GM21526 (cell line): ENCODE measurements around the gene MPV17L2.
"Not testable (repeated sequence)": the region's sequence is repeated elsewhere in the genome, so short reads cannot be mapped to it uniquely, and the experiment has no call there.

ENCODE experiments used
- ATAC-seq: cut with Tn5 transposase; IDR thresholded peaks from one replicate; pipeline ENCODE4 v1.9.1; 2021; ENCODE audit warnings: moderate library complexity; ENCODE audit not compliant: unreplicated experiment, low FRiP score

The MPV17L2 gene

DNA sequence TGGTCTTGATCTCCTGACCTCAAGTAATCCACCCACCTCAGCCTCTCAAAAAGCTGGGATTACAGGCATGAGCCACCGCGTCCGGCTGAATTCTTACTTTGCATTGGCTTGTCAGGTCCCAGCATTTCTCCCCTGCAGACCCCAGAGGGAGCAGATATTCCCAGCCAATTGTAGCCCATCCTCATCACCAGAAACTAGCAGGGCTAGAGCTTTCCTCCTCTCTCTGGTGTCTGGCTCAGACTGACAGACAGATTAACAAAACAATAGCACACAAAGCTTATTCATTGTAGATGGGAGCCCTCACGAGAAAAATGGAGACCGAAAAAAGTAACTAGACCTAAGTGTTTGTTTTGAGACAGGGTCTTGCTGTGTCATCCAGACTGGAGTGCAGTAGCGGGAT, 7.5 kb upstream of the MPV17L2 start:
- ATAC-seq, result no peak

DNA sequence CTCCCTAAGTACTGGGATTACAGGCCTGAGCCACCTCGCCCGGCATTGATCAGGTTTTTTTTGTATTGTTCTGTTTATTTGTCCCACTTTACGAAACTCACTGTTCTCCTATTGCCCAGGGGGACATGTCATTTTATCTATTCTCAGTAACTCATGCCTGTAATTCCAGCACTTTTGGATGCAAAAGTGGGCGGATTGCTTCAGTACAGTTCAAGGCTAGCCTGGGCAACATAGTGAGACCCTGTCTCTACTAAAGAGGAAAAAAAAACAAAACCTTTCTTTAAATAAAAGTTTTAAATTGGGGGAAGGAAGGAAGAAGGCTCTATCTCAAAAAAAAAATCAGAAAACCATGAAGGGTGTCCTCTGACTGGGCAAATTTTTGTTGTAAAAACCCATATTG, 2.7 kb upstream of the MPV17L2 start:
- ATAC-seq, result no peak

DNA sequence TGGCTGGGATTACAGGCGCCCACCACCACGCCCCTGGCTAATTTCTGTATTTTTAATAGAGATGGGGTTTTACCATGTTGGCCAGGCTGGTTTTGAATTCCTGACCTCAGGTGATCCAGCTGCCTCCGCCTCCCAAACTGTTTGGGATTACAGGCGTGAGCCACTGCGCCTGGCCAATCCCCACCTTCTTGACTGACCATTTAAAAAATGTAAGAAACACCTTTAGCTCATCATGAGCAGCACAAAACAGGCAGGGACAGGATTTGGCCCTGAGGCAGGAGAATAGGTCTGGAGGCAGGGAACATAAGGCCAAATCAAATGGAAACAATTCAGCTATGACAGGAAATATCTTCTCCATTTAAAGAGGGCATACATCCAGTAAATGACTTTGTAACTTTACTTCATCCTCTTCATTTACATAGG, 1.4 kb upstream of the MPV17L2 start:
- ATAC-seq, result no peak

DNA sequence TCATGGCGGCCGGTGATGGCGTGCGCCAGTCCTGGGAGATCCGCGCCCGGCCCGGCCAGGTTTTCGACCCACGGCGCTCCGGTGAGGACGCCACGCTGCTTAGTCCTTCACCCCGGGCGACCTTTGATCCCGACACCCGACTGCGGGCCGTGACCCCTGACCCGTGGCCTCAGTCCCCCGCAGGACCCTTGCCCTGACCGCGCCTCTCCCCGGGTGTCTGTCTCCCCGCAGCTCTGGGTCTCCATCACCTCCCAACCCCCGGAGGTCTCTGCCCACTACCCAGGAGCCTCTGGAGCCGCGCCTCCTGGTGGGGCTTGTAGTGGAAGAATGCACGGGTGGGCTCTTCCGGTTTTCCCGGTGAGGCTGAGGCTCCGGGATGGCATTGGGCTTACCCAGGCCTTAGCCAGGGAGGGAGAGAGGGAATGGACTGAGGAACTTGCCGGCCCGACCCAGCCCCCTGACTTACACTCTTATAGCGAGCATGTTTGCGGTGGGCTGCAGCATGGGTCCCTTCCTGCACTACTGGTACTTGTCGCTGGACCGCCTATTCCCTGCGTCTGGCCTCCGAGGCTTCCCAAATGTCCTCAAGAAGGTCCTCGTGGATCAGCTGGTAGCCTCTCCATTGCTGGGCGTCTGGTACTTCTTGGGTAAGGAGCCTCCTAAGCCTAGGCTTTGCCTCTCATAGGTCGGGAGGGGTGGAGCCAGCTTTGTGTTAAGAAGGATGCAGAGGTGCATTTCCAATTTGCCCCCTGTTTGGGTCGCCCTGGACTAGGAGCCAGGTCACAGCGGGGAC, 566 bp downstream of the MPV17L2 start:
- no peak for ATAC-seq

DNA sequence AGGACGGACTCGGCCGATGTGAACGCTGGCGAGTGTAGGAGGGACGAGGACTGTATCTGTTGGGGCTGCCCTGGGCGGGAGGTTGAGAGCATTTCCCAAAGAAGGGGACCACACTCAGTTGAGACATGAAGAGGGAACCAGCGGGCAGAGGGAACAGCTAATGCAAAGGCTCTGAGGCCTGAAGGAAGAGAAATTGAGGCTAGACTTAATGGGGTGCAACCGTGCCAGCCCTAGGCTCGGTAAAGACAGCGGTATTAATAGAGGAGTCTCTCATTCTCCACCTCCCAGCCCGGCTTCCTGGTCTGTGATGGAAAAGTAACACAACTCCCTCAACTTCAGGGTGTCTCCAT, 1.1 kb downstream of the MPV17L2 start:
- ATAC-seq, result no peak

DNA sequence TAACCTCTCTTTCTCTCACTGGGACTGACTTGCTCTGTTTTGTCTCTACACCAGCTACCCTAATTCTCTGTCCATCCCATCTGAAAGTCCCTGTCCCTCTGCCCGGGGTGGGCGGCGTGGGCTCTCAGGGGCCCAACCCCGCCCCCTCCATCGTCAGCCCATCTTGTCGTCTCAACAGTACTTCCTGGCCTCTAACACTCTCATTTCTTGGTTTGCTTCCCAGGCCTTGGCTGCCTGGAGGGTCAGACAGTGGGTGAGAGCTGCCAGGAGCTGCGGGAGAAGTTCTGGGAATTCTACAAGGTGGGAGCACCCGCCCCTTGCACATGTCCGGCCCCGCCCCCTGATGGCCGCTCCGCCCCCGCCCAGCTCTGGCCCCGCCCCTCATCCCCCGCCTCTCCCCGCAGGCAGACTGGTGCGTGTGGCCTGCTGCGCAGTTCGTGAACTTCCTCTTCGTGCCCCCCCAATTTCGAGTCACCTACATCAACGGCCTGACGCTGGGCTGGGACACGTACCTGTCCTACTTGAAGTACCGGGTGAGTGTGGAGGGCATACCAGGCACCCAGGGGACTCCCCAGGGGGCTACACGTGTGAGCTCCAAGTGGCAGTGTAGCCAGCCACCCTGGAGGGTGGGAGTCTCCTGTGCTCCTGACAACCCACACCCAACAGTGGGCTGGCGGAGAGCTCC, 1.7 kb downstream of the MPV17L2 start:
- no peak for ATAC-seq

DNA sequence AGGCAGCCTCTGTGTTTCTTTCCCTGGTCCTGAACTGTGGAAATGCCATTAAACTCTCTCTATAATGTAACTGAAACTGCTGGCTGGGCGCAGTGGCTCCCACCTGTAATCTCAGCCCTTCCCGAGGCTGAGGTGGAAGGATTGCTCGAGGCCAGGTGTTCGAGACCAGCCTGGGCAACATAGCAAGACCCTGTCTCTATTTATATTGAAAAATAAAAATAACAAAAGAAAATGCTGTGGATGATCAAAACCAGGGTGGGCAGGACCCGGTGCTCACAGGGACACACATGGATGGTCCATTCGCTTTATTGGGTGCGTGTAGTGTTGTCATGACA, 3.5 kb downstream of the MPV17L2 start:
- no peak for ATAC-seq

DNA sequence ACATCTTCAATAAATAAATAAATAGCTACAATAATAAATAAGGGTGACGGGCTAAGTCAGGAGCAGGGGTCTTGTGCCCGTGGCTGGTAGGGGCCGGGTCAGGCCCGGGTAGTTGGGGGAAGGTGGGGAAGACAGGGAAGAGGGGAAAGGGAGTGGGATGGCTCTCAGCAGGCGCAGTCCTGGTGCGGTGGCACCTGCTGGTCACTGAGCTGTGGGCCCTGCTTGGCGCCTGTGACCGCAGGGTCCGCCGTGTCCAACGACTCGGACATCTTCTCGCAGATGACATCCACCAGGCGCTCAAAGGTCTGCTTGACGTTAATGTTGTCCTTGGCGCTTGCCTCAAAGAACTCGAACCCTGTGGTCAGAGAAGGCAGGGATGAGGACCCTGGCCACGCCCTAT, 4.3 kb downstream of the MPV17L2 start:
- ATAC-seq, result no peak

DNA sequence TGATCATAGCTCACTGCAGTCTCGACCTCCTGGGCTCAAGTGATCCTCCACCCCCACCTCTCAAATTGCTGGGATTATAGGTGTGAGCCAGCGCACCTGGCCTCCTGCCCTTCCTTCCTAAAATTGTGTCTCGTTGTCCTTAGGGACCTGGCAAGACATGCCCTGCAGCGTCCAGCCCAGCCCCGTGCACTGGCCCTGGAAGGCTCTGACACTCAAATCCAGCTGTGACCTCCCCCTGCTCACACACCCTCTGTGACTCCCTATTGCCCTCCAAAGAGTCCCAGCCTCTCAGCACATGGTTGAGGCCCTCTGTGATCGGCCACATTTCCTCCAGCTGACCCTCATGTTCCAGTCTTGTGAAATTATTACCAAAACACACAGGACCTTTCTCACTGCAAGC, 4.9 kb downstream of the MPV17L2 start:
- no peak for ATAC-seq

DNA sequence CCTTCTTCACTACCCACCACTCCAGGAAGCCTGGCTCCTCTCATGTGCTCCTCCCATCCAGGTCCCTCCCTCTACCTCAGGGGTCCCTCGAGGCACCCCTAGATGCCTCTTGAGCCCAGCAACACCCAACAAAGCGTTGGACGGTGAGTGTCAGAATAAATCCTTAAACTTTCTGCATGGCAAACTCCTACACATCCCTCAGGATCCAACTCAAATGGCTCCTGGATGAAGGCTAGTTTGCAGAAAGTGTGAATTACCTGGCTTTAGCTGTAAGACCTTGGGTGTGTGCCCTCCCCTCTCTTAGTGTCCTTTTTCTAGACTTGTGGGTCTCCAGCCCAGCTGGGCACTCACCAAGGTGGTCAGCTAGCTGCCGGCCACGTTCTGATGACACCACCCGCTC, 5.4 kb downstream of the MPV17L2 start:
- no peak for ATAC-seq

DNA sequence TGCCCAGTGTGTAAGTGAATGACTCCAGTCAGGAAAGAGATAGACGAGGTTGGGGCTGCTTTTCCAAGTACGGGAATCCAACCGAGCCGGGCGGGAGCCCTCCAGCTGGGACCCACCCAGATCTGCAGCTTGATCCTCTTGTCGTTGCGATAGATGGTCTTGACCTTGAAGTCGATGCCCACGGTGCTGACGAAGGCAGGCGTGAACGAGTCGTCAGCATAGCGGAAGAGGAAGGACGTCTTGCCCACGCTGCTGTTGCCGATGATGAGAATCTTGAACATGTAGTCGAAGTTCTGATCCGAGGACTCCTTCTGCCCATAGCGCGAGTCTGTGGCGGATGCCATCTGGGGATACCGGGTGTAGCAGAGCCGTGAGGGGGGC, 9.4 kb downstream of the MPV17L2 start:
- no peak for ATAC-seq

DNA sequence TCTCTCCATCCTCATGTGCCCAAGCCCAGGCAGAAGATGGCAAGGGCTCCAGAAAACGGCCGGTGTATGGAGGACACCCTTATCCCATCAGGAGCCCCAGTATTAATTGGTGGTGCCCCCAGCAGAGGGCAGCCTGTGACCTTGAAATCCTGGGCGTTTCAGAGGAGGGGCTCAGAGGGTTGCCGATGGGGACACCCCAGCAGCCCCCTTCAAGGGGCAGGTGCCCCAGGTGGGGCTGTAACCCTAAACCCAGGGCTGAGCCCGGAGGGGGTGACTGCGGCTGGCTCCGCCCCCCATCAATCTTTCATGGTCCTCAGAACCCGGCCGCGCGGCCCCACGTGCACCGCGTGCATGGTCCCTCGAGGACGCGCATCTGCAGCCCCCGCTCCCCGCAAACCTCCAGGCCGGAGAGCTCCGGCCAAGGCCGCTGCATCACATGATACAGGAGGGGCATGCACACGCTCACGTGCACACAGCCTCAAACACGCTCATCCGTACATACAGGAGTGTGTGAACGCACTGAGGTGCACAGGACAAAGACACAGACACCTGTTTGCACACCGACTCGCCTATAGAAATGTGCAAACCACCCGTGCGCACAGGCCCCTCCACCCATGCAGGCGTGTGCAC, 9.9 kb downstream of the MPV17L2 start:
- ATAC-seq, result no peak

DNA sequence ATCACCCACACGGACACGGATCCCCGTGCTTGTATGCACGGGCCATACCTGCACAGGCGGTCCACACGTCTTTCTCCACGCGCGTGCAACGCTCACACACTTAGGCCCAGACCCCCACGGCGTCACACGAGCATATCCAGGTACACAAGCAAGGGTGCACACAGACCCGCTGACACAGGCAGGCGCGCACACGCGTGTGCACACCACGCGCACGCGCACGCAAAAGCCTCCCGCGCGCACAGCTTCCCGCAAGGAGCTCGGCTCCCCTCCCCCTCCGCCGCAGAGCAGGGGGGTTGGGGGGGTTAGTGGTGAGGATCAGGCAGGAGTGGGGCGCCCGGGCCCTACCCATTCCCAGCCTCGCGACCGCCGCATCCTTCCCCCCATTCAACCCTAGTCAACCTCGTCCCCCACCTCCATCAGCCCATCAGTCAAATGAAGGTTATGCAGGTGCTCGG, 10.4 kb downstream of the MPV17L2 start:
- ATAC-seq, result no peak

DNA sequence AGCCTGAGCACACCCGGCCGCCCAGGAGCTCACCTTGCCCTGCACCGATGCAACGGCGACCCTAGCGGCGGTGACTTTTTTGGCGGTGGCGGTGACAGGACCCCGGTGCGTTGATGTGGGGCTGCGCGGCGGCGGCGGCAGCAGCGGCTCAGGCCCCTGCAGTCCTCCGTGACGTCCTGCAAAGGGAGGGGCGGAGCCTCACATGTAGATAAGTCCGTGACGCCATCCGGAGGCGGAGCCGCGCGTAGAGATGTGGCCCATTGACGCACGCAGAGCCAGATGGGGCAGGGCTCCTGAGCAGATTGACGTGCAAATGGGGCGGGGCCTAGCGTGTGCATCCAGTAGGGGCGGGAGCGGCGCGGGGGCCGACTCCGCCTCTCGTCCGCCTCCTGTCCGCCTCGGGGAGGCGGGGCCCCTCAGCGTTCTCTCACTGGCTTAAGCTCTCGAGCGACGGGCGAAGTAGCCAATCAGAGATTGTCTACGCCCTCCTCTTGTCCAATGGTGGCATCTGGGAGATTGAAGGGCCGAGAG, 10.9 kb downstream of the MPV17L2 start, which contains the start of gene RAB3A:
Gene RAB3A, minus strand, starts transcription at position 180 of the 531 bp plus-strand sequence. CDS start 1,302 bp downstream, outside the sequence.
- peak; percentile 78 for ATAC-seq

DNA sequence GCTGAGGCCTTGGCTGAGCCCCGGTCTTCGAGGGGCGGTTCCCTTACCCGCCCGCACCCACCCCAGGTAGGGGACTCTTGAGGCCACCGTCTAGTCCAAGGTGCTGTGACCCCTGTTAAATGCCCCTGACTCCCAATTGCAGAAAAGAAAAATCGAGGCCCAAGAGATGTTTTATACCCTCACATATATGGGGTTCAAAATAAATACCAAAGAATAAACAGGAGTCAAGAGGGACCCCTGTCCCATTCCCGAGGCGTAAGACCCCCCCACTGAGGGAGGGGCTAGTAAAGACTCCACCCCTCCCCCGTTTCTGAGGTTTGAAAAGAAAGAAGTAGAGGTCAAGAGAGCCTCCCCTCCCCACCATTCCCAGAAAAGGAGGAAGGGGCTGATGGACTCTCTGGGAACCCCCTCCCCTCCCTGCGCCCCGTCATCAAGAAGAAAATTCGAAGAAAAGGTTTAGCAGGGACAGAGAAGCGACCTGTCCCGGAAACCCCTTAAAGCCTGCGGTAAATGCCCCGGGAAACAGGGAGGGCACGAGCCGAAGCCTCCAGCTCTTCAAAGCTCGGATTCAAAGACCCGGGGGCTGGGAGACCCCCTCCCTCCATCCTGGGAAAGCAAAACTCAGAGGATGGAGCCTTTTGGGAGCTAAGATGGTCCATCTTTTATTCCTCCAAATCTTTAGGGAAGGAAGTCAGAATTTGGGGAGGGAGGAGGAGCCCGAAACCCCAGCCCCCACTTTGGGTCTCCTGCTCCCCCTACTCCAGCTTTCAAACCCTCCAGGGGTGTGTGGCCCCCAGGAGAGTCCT, 11.6 kb downstream of the MPV17L2 start:
- peak; percentile 20 for ATAC-seq

DNA sequence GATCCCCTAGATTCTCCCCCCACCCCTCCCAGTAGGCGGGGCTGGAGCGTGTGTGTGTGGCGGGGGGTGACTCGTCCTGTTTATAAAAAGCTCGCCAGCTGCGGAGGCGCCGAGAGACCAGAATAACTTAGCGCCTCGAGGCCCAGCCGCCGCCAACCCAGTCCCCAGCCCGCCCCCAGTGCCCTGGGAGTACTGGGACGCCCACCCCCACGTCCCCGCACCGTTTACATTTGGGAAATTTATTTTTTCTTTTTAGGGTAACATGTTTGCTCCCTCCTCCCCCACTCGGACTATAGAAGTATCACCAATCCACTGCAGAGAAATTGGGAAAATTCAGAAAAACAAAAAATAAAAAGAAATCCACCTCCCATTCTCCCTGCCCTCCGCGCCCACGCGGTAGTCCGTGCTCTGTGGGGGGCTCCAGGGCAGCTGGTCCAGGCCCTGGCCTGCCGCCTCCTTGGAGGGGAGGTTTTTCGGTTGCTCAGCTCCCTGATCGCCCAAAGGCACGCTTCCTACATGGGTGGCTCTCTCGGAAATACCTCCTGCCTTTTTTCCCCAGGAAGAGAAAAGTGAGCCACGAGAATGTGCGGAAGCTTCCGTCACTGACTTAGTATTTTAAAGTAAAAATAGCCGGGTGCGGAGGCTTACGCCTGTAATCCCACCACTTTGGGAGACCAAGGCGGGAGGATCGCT, 12.3 kb downstream of the MPV17L2 start:
- ATAC-seq, result no peak

DNA sequence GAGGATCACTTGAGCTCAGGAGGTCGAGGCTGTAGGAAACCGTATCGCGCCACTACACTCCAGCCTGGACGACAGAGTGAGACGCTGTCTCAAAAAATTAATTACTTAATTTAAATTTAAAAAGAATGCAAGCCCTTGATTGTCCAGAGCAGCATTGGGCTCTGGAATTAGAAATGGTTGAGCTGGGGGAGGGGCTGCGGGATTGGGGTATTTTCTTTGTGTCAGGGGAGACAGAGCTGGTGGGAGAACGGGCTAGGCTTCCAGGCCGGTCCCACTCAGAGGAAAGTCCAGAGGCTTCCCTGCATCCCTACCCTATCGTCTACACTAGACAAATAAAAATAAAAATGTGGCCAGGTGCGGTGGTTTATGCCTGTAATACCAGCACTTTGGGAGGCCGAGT, 13.0 kb downstream of the MPV17L2 start:
- no peak for ATAC-seq

DNA sequence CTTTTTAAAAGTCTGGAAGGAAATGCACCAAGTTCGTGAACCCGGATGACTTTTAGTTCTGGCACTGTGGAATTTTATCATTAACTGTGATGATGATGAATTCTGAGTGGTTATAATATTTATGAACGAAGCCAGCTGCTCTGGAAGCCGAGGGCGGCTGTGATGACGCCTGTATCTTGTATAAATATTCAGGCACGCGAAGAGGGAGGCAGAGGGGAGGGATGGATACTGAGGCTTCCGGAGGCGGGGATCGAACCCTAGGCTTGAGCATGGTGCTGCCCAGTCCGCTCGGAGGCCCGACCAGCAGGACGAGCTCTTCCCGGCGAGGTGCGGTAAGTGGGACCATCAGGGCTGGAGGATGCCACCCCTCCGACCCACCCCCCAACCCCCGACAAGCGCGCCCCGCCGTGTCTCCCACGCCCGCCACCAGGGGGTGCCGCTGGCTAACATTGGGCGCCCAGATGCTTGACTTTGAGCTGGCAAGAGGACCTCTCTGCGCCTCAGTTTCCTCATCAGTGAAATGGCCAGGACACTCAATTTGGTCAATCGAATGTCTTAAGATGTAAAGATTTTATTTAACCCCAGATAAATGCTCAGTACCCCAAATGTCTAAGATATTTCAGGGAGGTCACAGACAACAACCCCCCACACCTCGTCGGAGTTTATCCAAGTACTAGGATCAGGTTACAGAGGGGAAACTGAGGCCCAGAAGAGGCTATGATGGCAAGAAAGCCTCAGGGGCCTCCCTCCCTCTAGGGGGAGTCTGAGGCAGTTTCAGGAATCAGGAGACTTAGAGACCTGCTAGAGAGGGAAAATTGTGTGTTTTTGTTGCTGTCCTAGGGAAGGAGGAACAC, 15.3 kb downstream of the MPV17L2 start:
- ATAC-seq, result no peak

DNA sequence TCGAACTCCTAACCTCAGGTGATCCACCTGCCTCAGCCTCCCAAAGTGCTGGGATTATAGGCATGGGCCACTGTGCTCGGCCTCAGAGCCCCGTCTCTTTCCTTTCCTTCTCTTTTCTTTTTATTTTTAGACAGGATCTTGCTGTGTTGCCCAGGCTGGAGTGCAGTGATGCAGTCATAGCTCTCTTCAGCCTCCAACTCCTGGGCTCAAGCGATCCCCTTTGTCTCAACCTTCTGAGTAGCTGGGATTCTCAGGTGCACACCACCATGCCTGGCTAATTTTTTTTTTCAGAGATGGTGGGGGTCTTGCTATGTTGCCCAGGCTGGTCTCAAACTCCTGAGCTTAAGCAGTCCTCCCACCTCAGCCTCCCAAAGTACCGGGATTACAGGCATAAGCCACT, 16.9 kb downstream of the MPV17L2 start:
- not testable (repeated sequence) for ATAC-seq
